Adrenal gland (tissue), 12 donors: ENCODE measurements around the gene COMT. TPM values are rescaled to one million over a fixed set of nuclear protein-coding genes. Genes with fewer than 3 reads are reported as not detected.

Experiments used
- DNase-seq, 7 donors: peaks; one replicate each; pipeline ENCODE4 v3.0.0-alpha.2; 2019 to 2020
- H3K27ac ChIP-seq, 5 donors: fragments of 200-600 bp; sonication (generic) in 4 of 5; 1 replicate in 3 of 5; 2 replicates in 2 of 5; pipeline versions ENCODE4 v1.5.1 to v1.8.0; 2016 to 2020; ENCODE audit warnings: mild to moderate bottlenecking in 1 of 5
- H3K27me3 ChIP-seq: fragments of 200-600 bp; 2 replicates; pipeline ENCODE4 v1.8.0; 2021
- H3K36me3 ChIP-seq, 2 donors: fragments of 200-600 bp; replicated peaks in 1 of 2; 1 replicate in 1 of 2; 2 replicates in 1 of 2; pipeline versions ENCODE4 v1.5.1 to v1.8.0; 2018 to 2022
- H3K4me1 ChIP-seq, 2 donors: fragments of 200-600 bp; replicated peaks in 1 of 2; 1 replicate in 1 of 2; 2 replicates in 1 of 2; pipeline versions ENCODE4 v1.5.1 to v1.8.0; 2018 to 2021
- H3K4me3 ChIP-seq, 4 donors: fragments of 200-600 bp; sonication (generic) in 3 of 4; one replicate each; pipeline ENCODE4 v1.5.1; 2016 to 2018
- H3K9me3 ChIP-seq, 3 donors: fragments of 200-600 bp; sonication (generic) in 1 of 3; replicated peaks in 1 of 3; 1 replicate in 2 of 3; 2 replicates in 1 of 3; pipeline versions ENCODE4 v1.5.1 to v1.8.0; 2016 to 2021
- CTCF ChIP-seq, 6 experiments: fragments of 450-650 bp in 4 of 6; fragments of 200-600 bp in 2 of 6; sonication (generic) in 1 of 6; IDR thresholded peaks; 1 replicate in 5 of 6; 2 replicates in 1 of 6; pipeline versions ENCODE4 v1.5.1 to v1.8.0; 2016 to 2021; ENCODE audit warnings: antibody characterized with exemption in 6 of 6, mild to moderate bottlenecking in 2 of 6, moderate library complexity in 1 of 6
- POLR2A ChIP-seq, 2 donors: fragments of 450-650 bp; IDR thresholded peaks; one replicate each; pipeline ENCODE4 v1.6.1; 2017; ENCODE audit warnings: antibody characterized with exemption in 2 of 2, mild to moderate bottlenecking in 2 of 2, moderate library complexity in 1 of 2
- WGBS, 4 donors: extraction: QIAGEN DNeasy Blood & Tissue Kit in 2 of 4; methylation state at CpG; one replicate each; pipeline versions ENCODE4 v1.1.5 to v1.1.7; 2013 to 2017; 5-methylcytosine and 5-hydroxymethylcytosine counted together
- intact Hi-C, 2 donors: fragments of 100-400 bp; cut with DNase I; formaldehyde crosslinking; loops; one replicate each; pipeline versions ENCODE4 v1.14.1 to v1.15.0; 2022 to 2023
- polyA plus RNA-seq, 3 donors: library from polyadenylated mRNA; stranded (reverse); fragments of 200-250 nt in 2 of 3; fragments of 350-450 nt in 1 of 3; fragmentation: Illumina TruSeq in 1 of 3; extraction: RNeasy Lipid Tissue Mini Kit (QIAGEN cat#74804) in 1 of 3; gene quantifications; one replicate each; pipeline ENCODE4 v1.2.3, GENCODE V29; 2013 to 2014
- total RNA-seq, 9 donors: library from RNA; depleted of rRNA in 4 of 9; stranded (reverse); fragments of >200 nt in 4 of 9; fragments of 120-200 nt in 1 of 9; fragmentation: NEBNext Ultra II Directional in 1 of 9; extraction: Animal tissue kit (Norgen Biotek cat#: 25700) in 1 of 9; gene quantifications; one replicate each; pipeline versions ENCODE4 v1.1.0 to v1.2.4, GENCODE V29; 2013 to 2023
- donor health status: healthy with polysubstance abuse.
- donor health status: Bipolar disorder and iron deficiency.
- donor health status: DM: yes; HTN: yes; CAD: no.
- donor health status: DM: no; HTN: no; CAD: no.
- donor health status: DM: no; HTN: no; CAD: no.
- donor health status: DM: yes; HTN: yes; CAD: no.

The COMT gene
- total and polyA plus RNA-seq, 12 donors: 51.3 to 743 (median 390) TPM

- no peak for DNase-seq
- Histone ChIP-seq H3K36me3 (peaks cover 0 to 60% of the 10 kb centered on the region in 2 donors), H3K9me3 (no peaks in the 10 kb centered on the region), H3K4me3 (no peak overlapping the region), H3K27ac (no peak overlapping the region), H3K4me1 (no peaks in the 10 kb centered on the region), H3K27me3 (no peaks in the 10 kb centered on the region)
- TF ChIP-seq CTCF (IDR thresholded peaks at IDR 0.05) (no peak), POLR2A (IDR thresholded peaks at IDR 0.05) (no peak)
- 87 to 94% (median 89%) methylated on average over 10 to 13 of the region's 13 CpGs for WGBS, 4 donors
- intact Hi-C loops: no loop called here
These were observed 26.2 kb upstream of the COMT start for GRCh38 chr22:19915287-19915954.

GRCh38 chr22:19916006-19916405 lies 25.6 kb upstream of the COMT start:
- Histone ChIP-seq H3K4me1 (no peaks in the 10 kb centered on the region), H3K27ac (no peak overlapping the region), H3K4me3 (no peak overlapping the region), H3K9me3 (no peaks in the 10 kb centered on the region), H3K36me3 (peaks cover 0 to 58% of the 10 kb centered on the region in 2 donors), H3K27me3 (no peaks in the 10 kb centered on the region)
- WGBS, 4 donors: 89 to 92% (median 90%) methylated on average over 5 to 9 of the region's 9 CpGs
- DNase-seq: no peak
- intact Hi-C loops: no loop called here
- TF ChIP-seq CTCF (IDR thresholded peaks at IDR 0.05) (no peak), POLR2A (IDR thresholded peaks at IDR 0.05) (no peak)

GRCh38 chr22:19916941-19917340 lies 24.6 kb upstream of the COMT start:
- TF ChIP-seq CTCF (IDR thresholded peaks at IDR 0.05): no peak
- no peak for TF ChIP-seq POLR2A (IDR thresholded peaks at IDR 0.05)
- no peak overlapping the region for H3K27ac ChIP-seq
- 57 to 82% (median 80%) methylated on average over 3 to 7 of the region's 7 CpGs for WGBS, 4 donors

GRCh38 chr22:19917389-19918138 lies 24.0 kb upstream of the COMT start:
- TF ChIP-seq CTCF (IDR thresholded peaks at IDR 0.05) (no peak), POLR2A (IDR thresholded peaks at IDR 0.05) (no peak)
- 93 to 97% (median 94%) methylated on average over 5 to 12 of the region's 12 CpGs for WGBS, 4 donors
- intact Hi-C loops: no loop called here
- Histone ChIP-seq H3K9me3 (no peaks in the 10 kb centered on the region), H3K36me3 (peaks cover 0 to 58% of the 10 kb centered on the region in 2 donors), H3K4me1 (no peaks in the 10 kb centered on the region), H3K4me3 (no peak overlapping the region), H3K27me3 (no peaks in the 10 kb centered on the region), H3K27ac (no peak overlapping the region)
- DNase-seq: no peak

More at GRCh38 chr22:19916941-19917340, 24.6 kb upstream of the COMT start:
- Histone ChIP-seq H3K9me3 (no peaks in the 10 kb centered on the region), H3K4me3 (no peak overlapping the region), H3K36me3 (peaks cover 0 to 58% of the 10 kb centered on the region in 2 donors), H3K4me1 (no peaks in the 10 kb centered on the region), H3K27me3 (no peaks in the 10 kb centered on the region)
- DNase-seq: no peak
- intact Hi-C loops: no loop called here
